GM19351 (cell line): ENCODE results near the gene FOLR2.
"Not testable (repeated sequence)": the region's sequence is repeated elsewhere in the genome, so short reads cannot be mapped to it uniquely, and the experiment has no call there.

Experiments used
- ATAC-seq: cut with Tn5 transposase; IDR thresholded peaks from one replicate; pipeline ENCODE4 v1.9.1; 2021; ENCODE audit warnings: mild to moderate bottlenecking, moderate library complexity; ENCODE audit not compliant: unreplicated experiment

FOLR2 gene

GRCh38 chr11:72266960-72267359 lies 50.4 kb downstream of the FOLR2 start:
- ATAC-seq: not testable (repeated sequence)

- ATAC-seq: no peak
Observed at GRCh38 chr11:72267956-72268617, 51.5 kb downstream of the FOLR2 start.
